HG03196 (cell line): Measurements from ENCODE around the gene CHST15.
"Not testable (repeated sequence)": the region's sequence is repeated elsewhere in the genome, so short reads cannot be mapped to it uniquely, and the experiment has no call there.

Experiments
- ATAC-seq: cut with Tn5 transposase; IDR thresholded peaks from one replicate; pipeline ENCODE4 v1.9.1; 2021; ENCODE audit not compliant: unreplicated experiment

The CHST15 gene

GRCh38 chr10:124100124-124100523 is 6.7 kb upstream of the CHST15 start:
- ATAC-seq: no peak

GRCh38 chr10:124099604-124100003 is 6.2 kb upstream of the CHST15 start:
- ATAC-seq: no peak

DNA sequence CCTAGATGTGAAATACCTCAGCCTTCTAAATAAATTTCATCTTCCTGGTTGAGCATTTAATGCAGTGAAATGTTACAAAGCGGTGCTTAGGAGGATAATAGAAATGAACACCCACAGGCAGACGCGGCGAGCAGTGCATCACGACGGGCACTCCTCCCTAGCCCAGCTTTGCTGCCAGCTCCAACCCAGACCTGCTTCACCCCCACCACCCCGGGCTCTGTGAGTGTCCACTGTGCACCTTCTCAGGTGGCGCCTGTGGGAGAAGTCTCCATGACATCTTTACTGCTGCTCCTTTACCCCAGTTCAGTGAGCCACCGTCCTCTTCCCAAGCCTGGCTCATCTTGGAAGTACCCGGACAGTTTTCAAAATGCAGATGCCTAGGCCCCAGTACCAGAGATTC is 5.2 kb upstream of the CHST15 start:
- no peak for ATAC-seq

DNA sequence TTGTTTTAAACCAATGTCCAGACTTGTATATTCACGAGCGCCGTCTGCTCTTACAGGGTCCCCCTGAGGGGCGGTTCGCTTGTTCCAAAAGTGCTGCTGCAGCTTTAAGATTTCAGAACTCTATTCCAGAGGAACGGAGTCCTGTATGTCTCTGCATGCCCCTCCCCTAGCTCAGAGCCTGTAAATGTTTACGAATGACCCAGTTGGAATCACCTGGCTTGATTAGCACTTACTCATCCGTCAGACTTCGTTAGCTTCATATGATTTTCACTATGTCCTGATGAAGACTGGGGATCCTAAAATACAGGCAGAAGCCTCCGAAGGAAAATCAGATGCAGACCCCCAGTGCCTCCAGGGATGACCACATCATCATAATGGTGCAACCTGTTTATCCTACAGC is 4.5 kb upstream of the CHST15 start:
- no peak for ATAC-seq

- no peak for ATAC-seq
Measured at GRCh38 chr10:124096494-124096893, 3.1 kb upstream of the CHST15 start.

GRCh38 chr10:124095801-124096200 is 2.4 kb upstream of the CHST15 start:
- ATAC-seq: not testable (repeated sequence)

GRCh38 chr10:124095096-124095495 is 1.7 kb upstream of the CHST15 start:
- no peak for ATAC-seq

- ATAC-seq: no peak
Measured at GRCh38 chr10:124094419-124094785, 1.0 kb upstream of the CHST15 start.

GRCh38 chr10:124093774-124094418 is 498 bp upstream of the CHST15 start:
- not testable (repeated sequence) for ATAC-seq

DNA sequence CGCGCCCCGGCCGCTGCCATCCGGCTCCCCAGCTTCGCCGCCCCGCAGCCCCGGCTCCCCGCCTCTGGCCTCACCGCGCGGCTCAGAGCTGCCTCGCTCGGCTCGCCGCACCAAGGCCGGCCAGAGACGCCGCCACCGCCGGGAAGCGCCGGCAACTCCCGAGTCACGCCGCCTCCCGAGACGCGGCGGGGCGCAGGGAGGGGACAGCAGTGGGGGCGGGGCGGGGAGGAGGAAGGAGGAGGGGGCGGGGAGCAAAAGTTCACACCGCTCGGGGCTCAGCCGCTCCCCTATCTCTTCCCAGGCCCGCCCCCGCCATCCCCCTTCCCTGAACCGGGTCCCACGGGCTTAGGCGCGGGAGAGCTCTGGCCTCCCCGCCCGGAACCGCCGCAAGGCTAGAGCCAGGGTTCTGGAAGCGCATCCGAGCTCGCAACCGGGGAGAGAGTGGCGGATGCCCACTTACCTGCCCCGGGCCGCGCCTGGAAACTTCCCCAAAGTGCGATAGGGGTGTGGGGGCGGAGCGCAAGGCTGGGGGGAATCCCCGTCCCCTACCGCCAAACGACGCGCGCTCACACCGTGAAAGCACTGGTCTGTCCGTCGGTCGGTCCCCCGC is 1.0 kb downstream of the CHST15 start:
- ATAC-seq: no peak

DNA sequence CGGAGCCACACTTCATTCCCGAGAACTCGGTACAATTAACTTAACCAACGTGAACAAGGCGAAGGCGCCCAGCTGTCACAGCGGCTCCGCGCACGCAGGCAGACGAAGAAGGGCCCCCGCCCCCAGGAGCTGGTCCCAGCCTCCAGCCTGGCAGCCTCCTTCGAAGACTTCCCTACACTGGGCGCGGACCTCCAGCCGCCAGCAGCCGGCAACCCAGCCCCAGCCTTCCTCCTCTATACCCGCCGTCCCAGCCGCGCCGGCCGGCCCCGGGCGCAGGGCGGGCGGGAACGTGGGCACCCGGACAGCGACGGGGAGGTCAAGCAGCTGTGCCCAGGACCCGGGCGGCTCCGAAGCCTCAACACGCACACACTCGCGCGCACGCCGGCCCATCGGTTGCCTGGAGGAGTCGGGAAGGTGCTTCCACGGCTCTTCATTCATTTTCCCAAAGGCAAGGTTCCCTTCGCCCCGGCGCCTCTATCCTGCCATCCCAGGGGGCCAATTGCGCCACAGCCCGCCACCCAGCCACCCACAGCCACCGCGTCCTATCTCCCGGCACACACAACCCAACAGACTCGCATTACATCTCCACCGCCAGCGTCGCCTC is 1.6 kb downstream of the CHST15 start:
- ATAC-seq: no peak

- ATAC-seq: no peak
Measured at GRCh38 chr10:124090601-124091209, 2.7 kb downstream of the CHST15 start.

DNA sequence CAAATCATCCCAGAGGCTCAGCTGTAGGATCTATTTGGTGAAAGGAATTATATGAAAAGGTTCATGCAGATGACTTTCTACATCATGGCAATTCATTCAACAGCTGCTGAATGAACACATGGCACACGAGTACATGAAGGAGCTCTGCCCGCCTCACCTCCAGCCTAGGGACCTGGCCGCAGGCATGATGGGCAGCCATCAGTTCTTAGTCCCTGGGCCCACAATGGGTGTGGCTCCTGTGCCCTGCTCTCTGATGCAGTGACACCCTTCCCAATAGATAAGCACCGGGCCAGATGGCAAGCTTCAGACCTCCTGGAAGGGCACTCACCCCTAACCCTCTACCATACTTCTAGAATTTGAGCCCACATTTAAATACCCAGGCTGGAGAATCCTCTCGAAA is 3.5 kb downstream of the CHST15 start:
- no peak for ATAC-seq

- no peak for ATAC-seq
Measured at GRCh38 chr10:124088915-124089314, 4.5 kb downstream of the CHST15 start.

GRCh38 chr10:124087672-124088634 is 5.4 kb downstream of the CHST15 start:
- ATAC-seq: no peak

DNA sequence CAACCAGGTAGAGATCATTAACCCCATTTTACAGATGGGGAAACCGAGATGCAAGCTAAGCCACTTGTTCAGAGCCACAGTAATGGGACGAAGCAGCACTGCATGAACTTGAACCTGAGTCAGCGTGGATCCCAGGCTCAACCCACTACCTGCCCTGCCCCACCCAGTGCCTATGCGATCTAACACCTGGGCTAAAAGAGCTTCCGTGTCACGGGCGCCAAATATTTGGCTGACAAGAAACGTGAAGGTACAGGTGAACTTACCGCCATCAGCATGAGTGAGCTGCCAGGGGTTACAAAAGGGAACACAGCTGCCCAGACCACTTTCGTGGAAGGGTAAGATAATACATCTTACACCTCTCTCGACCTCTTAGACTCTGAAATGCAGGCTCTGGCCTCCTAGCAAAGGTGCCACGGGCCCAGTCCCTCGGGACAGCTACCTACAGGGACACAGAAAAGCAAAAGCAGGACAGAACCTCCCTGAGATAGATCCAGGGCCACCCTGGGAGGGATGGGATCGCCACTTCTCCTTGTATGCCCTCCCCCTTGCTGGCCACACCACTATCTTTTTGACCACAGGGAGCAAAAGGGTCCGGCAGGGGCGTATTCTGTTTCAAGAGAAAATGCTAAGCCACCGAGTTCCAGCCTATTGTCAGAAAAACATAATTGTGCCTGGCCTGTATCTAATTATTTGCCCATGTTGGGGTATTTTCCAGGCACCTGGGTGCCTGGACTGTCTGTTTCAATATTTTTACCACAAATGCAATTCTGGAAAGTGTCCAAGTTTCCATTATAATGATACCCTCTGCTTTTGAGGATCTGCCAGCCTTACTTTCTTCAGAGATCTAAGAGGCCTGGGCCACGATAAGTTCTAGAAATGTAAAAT is 6.4 kb downstream of the CHST15 start:
- no peak for ATAC-seq

- ATAC-seq: no peak
Measured at GRCh38 chr10:124086097-124086710, 7.2 kb downstream of the CHST15 start.

DNA sequence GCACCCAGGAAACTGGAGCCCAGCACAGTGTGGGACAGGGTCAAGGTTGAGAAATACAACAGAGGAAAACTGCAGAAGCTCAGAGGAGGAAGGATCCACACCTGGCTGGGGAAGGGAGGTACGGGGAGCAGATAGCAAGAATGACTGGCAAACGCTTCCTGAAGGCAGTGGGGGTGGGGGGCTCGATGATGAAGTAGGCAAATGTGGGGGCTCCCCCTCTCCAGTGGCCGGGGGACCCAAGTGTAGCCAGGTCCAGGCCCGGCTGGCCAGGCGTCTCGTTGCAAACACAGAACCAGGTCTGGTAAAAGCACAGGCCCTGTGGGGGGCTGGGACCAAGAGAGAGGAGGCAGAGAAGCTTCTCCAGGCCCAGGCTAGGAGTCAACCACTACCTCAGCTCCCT is 7.7 kb downstream of the CHST15 start:
- ATAC-seq: no peak

DNA sequence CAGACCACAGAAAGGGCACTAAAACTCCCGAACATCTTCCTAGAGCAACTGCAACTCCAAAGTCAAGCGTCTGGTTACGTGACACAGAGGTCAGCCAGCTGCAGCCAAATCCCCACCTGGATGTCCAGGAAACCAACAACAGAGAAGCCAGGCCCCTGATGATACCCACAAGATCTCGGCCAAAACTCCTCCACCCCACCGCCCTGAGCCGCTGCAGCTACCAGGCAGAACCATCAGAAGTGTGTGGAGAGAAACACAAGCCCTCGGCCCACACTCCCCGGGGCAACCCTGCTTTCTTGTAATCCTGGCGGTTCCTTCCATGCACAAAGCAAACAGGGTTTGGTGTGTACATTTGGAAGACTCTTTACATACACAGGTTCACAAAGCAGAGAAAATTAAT is 8.7 kb downstream of the CHST15 start:
- no peak for ATAC-seq
